Neuron (in vitro differentiated cells): ENCODE data around the gene SNX19.

Experiments used
- H2AFZ ChIP-seq: one replicate; pipeline ENCODE4 v1.6.1; 2013; ENCODE audit warnings: low read depth, mild to moderate bottlenecking, inconsistent platforms, low read length, moderate library complexity
- H3K27me3 ChIP-seq: one replicate; pipeline ENCODE4 v1.6.1; 2013; ENCODE audit warnings: low read length; ENCODE audit not compliant: insufficient read depth
- H3K36me3 ChIP-seq: one replicate; pipeline ENCODE4 v1.6.1; 2013; ENCODE audit warnings: low read length; ENCODE audit not compliant: insufficient read depth
- H3K4me1 ChIP-seq: one replicate; pipeline ENCODE4 v1.6.1; 2013; ENCODE audit warnings: low read length; ENCODE audit not compliant: insufficient read depth
- H3K4me3 ChIP-seq: 2 replicates; pipeline ENCODE4 v1.5.1; 2013; ENCODE audit warnings: mild to moderate bottlenecking, low read length, moderate library complexity
- H3K9me3 ChIP-seq: one replicate; pipeline ENCODE4 v1.6.1; 2013; ENCODE audit warnings: low read length

SNX19 gene

DNA sequence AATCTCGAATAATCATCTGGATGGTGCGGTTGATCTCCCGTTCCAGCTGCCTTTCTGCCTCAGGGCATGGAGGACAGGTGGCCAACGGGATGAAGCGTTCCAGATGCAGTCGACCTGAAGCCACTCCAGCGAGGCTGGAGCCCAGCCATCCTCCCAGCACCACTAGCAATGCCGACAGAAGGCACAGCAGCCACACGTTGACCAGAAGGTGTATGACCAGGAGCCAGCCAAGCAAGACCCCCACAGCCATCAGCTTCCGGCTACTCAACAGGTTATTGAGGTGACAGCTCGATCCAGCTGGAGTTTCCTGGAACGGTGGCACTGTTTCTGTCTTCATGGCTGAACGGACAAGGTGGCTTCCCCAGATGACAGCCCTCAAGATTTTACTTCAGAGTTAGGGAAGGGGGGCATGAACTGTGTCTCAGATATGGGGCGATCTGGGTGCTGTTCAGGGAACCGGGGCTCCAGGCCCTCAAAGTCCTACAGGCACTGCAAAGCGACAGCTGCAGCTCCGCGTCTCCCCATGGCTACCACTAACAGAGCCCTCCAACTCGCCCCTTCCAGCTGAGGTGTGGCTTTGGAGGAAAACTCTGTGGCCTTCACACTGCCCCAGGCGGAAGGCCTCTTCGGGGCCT lies 559 bp downstream of the SNX19 start:
- Histone ChIP-seq H2AFZ (peak overlapping the region; percentile 96), H3K4me3 (peak overlapping the region; percentile 98), H3K9me3 (no peaks in the 10 kb centered on the region), H3K36me3 (peaks cover 20% of the 10 kb centered on the region), H3K4me1 (peaks cover 15% of the 10 kb centered on the region), H3K27me3 (no peaks in the 10 kb centered on the region)

DNA sequence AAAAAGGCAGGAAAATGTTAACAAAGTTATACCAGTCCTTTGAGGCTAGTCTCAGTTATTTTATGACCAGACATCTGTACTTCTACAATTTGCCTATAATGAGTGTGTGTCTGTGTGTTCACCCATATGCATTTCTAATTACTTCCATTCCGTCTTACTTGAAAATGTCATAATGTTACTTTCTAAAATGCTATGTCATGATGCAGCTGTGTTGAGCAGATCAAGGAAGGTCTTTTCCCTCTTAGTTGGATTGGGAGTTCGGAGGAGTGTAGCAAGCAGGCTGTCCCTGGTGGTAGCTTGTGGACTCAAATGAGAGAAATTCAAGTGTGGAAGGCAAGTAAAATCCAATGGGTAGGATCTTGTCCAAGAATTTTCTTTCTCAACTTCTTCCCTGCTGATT lies 3.0 kb downstream of the SNX19 start:
- Histone ChIP-seq H3K4me1 (peaks cover 11% of the 10 kb centered on the region), H3K36me3 (peaks cover 38% of the 10 kb centered on the region)

DNA sequence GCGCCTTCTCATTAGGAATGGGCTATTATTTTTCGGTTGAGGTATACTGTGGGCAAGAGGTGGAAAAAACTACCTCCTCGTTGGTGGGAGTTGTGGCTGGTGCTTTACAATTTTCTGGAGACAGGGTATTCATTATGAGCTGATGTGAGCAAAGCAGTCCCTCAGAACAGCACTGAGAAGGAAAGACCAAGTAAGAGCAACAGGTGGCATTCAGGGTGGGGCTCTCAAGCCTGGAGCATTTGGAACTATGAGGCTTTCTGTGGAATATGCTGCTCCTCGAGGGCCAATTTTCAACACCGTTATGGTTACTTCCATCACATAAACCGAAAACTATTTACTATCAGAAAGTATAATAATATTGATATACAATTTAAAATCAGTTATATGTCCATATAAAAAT lies 3.7 kb downstream of the SNX19 start:
- no peak overlapping the region for H3K4me3 ChIP-seq
- no peaks in the 10 kb centered on the region for H3K27me3 ChIP-seq
- H3K9me3 ChIP-seq, result no peaks in the 10 kb centered on the region
- peaks cover 11% of the 10 kb centered on the region for H3K4me1 ChIP-seq
- H2AFZ ChIP-seq, result no peak overlapping the region
- H3K36me3 ChIP-seq, result peaks cover 46% of the 10 kb centered on the region

More for the DNA sequence above, 3.0 kb downstream of the SNX19 start:
- H3K27me3 ChIP-seq, result no peaks in the 10 kb centered on the region
- no peak overlapping the region for H3K4me3 ChIP-seq
- no peaks in the 10 kb centered on the region for H3K9me3 ChIP-seq
- no peak overlapping the region for H2AFZ ChIP-seq

DNA sequence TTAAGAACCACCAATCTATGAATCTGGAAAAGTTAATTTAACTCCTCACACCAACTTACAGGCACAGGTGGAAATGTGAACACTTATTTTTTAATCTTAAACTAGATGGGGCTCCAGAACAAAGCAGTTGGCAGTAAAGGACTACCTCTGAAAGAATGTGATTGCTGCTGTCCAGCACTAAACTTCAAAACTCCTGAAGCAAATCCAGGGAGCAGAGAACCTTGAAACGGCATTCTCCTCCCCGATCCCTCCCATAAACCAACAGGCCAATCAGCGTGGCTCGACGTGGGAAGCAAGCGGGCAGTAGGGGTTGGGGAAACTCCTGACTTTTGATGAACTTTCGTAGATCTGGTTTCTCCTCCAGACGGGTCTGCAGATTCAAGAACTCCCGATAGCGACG lies 5.0 kb downstream of the SNX19 start:
- Histone ChIP-seq H3K4me3 (no peak overlapping the region), H3K4me1 (peaks cover 8% of the 10 kb centered on the region), H3K9me3 (no peaks in the 10 kb centered on the region), H2AFZ (no peak overlapping the region), H3K36me3 (peaks cover 58% of the 10 kb centered on the region), H3K27me3 (no peaks in the 10 kb centered on the region)

DNA sequence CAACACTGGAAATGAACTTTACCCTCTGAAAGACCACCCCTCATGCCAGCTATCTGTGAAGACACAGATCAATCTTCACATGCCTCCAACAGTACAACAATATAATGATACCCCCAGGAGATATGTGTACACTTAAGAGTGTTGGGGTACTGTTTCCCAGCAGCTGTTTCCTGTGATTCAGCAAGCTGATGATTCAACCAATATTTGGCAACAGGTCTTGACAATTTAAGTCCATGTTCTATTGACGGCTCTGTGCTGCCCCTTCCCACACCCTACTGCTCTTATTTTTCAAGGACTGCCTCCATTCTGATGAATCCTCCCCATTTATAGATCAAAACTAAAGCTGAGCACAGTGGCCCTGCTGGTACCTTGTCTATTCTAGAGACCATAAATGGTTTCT lies 6.6 kb downstream of the SNX19 start:
- Histone ChIP-seq H3K4me3 (no peak overlapping the region), H3K36me3 (peaks cover 75% of the 10 kb centered on the region), H3K4me1 (no peaks in the 10 kb centered on the region), H3K9me3 (no peaks in the 10 kb centered on the region), H2AFZ (no peak overlapping the region), H3K27me3 (no peaks in the 10 kb centered on the region)

DNA sequence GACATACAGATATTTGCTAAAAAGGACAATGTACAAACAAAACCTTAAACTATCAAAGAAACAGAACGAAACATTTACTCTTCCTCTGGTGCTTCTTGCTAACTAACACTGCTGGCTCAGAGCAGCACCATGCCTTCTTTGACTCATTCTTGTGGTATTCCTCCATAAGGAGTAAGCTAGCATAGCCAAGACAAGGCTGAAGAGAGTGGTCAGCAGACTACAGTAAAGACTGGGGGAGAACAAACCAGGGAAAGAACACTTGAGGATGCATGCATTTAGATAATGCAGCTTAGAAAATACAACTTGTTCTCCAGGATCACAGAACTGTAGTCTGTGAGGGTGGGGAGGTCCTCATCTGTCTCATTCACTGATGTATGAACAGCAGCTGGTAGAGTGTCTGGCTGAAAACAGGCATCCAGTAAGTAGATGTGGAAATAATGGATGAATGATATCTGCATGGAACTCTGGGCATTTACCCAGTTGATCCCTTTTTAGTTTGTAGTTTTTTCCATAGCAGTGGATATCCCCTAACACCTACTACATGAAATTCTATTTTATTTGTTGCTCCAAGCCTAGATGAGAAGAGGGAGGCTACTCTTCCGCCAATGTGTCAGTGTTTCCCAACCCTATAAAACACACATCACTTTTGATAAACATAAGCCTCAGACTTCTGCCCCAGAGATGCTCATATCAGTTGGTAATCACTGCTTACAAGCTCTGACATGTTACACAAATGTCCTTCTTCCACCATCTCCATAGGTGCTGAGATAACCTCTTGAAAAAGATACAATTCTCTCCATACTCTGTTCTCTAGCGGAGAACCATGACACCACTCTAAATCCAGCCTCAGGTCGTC lies 7.3 kb downstream of the SNX19 start:
- peaks cover 78% of the 10 kb centered on the region for H3K36me3 ChIP-seq

DNA sequence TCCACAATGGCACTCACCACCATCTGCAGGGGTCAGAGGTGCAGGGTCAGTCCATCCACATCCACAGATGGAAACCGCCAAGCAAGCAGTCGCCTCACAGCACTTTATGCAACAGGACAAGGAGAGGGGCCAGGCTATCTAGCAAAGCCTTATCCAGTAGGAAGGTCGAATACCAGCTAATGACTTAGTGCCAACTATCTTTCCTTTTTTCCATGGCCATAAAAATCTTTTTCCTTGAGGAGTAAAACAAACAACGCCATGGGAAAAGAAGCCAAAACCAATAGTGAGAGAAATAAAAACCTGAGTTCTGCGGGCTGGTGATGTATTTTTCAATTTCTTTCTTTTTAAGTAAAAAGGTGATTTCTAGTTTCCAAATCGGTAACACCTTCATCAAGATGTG lies 8.2 kb downstream of the SNX19 start:
- no peaks in the 10 kb centered on the region for H3K4me1 ChIP-seq
- H3K27me3 ChIP-seq, result no peaks in the 10 kb centered on the region
- H2AFZ ChIP-seq, result no peak overlapping the region
- no peak overlapping the region for H3K4me3 ChIP-seq
- no peaks in the 10 kb centered on the region for H3K9me3 ChIP-seq
- peaks cover 79% of the 10 kb centered on the region for H3K36me3 ChIP-seq

More for the DNA sequence above, 7.3 kb downstream of the SNX19 start:
- no peaks in the 10 kb centered on the region for H3K27me3 ChIP-seq
- H3K4me1 ChIP-seq, result no peaks in the 10 kb centered on the region
- no peaks in the 10 kb centered on the region for H3K9me3 ChIP-seq
- H2AFZ ChIP-seq, result no peak overlapping the region
- no peak overlapping the region for H3K4me3 ChIP-seq

DNA sequence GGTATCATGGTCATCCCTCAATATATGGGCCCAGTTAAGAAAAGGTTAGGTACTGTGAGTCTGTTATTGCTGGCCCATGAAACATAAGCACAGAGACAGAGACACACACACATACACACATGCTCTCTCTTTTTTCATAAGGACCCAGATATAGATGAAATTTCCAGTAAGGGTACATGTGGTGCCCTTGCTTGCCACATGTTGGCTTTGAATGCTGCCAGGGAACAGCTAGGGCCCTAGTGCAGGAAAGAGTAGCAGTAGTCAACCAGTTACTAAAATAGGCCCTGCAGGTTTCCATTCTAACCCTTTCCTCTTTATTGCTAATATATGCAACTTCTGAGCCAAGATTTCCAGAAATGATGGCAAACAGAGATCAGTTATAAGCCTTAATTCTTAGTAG lies 9.1 kb downstream of the SNX19 start:
- Histone ChIP-seq H3K4me3 (no peak overlapping the region), H3K36me3 (peaks cover 80% of the 10 kb centered on the region), H3K27me3 (no peaks in the 10 kb centered on the region), H3K4me1 (no peaks in the 10 kb centered on the region), H2AFZ (no peak overlapping the region), H3K9me3 (no peaks in the 10 kb centered on the region)

DNA sequence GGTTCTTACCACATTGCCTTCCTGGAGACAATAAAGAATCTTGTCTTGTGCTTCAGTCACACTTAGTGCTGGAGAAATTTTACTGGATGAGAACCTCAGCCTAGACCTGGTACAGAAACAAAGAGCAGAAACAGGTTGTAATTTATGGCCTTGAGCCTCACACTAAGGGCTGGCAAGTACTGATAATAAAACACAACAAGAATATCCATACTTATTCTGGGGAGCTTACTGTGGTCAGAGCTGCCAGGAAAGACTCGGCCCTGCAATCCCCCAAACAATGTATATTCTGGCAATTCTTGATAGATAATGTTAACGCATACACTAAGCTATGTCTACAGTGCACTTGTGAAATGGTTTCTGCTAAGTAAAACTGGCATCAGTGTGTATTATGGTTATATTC lies 9.7 kb downstream of the SNX19 start:
- Histone ChIP-seq H3K36me3 (peaks cover 86% of the 10 kb centered on the region), H3K27me3 (no peaks in the 10 kb centered on the region), H2AFZ (no peak overlapping the region), H3K4me1 (no peaks in the 10 kb centered on the region), H3K4me3 (no peak overlapping the region), H3K9me3 (no peaks in the 10 kb centered on the region)

DNA sequence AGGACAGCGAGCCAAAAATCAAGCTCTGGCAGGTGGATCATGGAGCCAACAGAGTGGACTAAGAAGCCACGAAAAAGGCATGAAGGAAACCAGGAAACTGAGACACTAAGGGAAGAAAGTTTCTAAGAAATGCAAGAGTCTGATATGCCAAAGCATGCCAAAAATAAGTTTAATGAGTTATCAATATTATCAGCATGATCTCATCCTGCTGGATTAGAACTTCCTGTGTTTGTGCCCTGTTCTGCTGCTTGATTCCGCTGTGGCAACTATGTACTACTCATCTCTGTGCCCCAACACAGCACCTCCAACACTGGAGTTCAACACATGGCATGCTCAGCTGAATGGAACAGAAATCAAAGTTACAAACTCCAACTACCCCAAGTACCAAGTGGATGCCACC lies 10.8 kb downstream of the SNX19 start:
- Histone ChIP-seq H2AFZ (no peak overlapping the region), H3K4me3 (no peak overlapping the region), H3K27me3 (no peaks in the 10 kb centered on the region), H3K4me1 (no peaks in the 10 kb centered on the region), H3K36me3 (peaks cover 93% of the 10 kb centered on the region), H3K9me3 (no peaks in the 10 kb centered on the region)

DNA sequence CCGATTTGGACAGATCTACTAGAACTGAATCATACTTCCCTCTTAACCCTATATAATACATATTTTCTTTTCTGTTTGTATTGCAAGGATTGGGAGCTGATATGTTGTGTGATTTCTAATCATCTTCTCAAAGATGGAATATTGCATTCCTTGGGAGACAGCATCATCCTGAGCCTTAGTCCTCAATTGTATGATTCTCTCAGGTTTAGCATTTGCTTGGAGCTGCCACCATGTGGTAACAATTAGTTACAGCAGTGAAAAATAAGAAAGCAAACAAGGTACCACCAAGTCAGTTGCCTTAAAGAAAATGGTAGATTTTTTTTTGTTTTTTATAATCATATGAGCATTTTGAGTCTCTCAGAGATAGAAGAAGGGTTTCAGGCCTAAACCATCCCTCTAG lies 11.9 kb downstream of the SNX19 start:
- Histone ChIP-seq H3K27me3 (no peaks in the 10 kb centered on the region), H3K4me3 (no peak overlapping the region), H2AFZ (no peak overlapping the region), H3K36me3 (peaks cover 97% of the 10 kb centered on the region), H3K9me3 (no peaks in the 10 kb centered on the region), H3K4me1 (no peaks in the 10 kb centered on the region)

DNA sequence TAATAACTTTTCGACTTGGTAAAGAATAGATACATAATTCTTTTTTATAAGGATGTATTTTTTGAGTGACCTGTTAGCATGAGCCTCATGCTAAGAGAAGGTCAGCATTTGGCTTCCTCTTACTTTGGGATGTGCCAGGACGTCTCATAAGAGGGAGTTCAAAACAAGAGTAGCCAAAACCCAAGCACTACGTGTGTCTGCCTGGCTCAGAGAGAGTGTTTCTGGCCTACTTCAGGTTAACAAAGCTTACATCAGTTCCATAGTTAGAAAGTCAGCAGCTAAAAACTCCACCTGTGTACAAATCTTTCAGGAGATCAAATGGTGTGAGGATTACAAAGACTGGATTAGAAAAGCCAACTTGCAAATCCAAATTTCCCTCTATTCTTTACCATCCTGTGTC lies 13.9 kb downstream of the SNX19 start:
- Histone ChIP-seq H3K27me3 (no peaks in the 10 kb centered on the region), H3K36me3 (peaks cover 94% of the 10 kb centered on the region), H2AFZ (no peak overlapping the region), H3K4me1 (no peaks in the 10 kb centered on the region), H3K4me3 (no peak overlapping the region), H3K9me3 (no peaks in the 10 kb centered on the region)

DNA sequence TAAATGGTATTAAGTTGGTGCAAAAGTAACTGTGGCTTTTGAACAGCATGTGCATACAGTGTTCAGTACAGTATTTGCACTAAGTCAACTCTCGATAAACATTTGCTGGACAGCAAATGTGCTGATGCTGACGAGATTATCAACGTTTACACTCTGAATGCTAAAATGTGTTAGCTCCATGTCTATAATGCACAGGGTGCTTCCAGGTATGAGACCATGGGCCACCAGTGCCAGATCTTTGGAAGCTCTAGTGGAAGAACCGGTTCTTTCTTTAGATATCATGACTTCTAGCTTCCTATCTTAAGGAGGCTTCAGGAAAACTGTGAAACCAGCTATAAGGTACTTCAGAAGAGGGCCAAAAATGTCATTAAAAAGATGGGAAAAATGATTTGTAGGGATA lies 17.2 kb downstream of the SNX19 start:
- H3K27me3 ChIP-seq, result no peaks in the 10 kb centered on the region
- H2AFZ ChIP-seq, result no peak overlapping the region
- H3K4me1 ChIP-seq, result peaks cover 3% of the 10 kb centered on the region
- H3K4me3 ChIP-seq, result no peak overlapping the region
- peaks cover 77% of the 10 kb centered on the region for H3K36me3 ChIP-seq
- H3K9me3 ChIP-seq, result no peaks in the 10 kb centered on the region
